GM21723 (cell line): Measurements from ENCODE around the gene CNFN.

ENCODE experiments used
- ATAC-seq: cut with Tn5 transposase; IDR thresholded peaks from one replicate; pipeline ENCODE4 v1.9.1; 2021; ENCODE audit warnings: mild to moderate bottlenecking, moderate library complexity; ENCODE audit not compliant: unreplicated experiment

The CNFN gene

DNA sequence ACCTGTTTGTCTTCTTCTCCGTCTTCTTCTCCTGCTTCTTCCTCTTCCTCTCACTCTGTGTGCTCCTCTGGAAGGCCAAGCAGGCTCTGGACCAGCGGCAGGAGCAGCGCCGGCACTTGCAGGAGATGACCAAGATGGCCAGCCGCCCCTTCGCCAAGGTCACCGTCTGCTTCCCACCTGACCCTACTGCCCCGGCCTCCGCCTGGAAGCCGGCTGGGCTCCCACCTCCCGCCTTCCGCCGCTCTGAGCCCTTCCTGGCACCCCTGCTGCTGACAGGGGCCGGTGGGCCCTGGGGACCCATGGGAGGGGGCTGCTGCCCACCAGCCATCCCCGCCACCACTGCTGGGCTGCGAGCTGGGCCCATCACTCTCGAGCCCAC is 13.9 kb downstream of the CNFN start:
- no peak for ATAC-seq

DNA sequence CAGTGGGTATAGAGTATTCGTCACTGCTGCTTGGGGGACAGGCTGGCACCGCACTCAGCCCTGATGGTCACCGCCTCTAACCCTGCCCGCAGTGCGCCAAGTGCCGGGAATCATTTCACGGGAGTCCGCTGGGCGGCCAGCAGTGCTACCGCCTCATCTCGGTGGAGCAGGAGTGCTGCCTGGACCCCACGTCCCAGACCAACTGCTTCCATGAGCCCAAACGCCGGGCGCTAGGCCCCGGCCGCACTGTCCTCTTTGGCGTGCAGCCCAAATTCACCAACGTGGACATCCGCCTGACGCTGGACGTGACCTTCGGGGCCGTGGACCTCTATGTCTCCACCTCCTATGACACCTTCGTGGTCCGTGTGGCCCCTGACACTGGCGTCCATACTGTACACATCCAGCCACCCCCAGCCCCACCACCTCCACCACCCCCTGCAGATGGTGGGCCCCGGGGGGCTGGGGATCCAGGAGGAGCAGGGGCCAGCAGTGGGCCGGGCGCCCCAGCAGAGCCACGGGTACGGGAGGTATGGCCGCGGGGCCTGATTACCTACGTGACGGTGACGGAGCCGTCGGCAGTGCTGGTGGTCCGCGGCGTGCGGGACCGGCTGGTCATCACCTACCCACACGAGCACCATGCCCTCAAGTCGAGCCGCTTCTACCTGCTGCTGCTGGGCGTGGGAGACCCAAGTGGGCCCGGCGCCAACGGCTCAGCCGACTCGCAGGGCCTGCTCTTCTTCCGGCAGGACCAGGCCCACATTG is 14.5 kb downstream of the CNFN start:
- no peak for ATAC-seq

DNA sequence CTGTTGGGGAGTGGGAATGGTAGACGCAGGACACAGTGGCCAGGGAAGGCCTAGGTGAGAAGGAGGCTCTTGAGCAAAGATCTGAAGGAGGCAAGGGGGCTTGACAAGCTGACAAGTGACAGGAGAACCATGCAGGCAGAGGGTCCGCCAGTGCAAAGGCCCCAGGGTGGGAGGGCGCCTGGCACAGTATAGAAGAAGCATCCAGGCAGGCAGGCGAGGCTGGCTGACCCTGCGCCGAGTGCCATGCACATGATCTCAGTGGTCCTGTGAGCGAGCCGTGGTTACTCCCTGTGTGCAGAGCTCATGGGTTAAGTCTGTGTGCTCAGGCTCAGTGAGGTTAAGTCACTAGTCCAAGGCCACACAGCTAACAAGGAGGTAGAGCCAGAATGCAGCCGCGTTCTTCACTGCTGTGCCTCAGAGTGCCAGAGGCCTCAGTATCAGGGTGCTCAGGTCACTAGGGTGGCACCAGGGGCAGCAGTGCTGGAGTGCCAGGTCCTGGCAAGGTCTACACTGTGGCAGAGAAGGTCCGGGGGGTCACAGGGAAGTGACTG is 15.2 kb downstream of the CNFN start:
- no peak for ATAC-seq

DNA sequence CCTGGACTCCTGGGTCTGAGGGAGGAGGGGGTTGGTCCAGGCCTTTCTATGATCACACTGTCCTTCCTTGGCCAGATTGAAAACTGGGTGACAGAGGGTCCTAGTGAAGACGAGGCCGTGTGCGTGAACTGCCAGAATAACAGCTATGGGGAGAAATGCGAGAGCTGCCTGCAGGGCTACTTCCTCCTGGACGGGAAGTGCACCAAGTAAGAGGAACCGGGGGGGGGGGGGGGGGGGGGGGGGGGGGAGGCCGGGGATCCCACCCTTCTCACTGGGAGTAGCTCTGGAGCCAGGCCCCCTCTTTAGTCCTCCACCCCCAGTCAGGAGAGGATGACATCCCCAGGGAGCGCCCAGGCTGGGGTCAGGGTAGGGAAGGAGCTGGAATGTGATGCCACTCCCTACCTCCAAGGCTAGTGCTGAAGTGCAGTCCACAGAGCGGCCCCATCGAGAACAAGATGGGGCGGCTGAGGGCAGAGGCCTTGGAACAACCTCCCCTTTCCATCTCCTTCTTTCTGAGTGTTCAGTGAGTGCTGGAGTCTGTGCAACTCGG is 19.4 kb downstream of the CNFN start:
- ATAC-seq = no peak

DNA sequence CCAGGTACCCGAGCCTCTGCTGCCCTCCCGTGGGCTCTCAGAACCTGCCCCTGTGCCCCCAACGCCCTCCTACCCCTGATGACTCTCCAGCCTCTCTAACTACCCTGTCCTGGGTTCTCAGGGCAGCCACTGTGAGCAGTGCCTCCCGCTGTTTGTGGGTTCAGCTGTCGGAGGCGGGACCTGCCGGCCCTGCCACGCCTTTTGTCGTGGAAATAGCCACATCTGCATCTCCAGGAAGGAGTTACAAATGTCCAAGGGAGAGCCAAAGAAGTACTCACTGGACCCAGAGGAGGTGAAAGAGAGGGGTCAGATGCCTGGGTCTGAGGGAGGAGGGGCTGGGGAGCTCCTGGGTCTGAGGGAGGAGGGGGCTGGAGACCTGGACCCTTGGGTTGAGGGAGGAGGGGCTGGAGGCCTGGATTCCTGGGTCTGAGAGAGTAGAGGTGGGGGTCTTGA is 20.0 kb downstream of the CNFN start:
- ATAC-seq = no peak

DNA sequence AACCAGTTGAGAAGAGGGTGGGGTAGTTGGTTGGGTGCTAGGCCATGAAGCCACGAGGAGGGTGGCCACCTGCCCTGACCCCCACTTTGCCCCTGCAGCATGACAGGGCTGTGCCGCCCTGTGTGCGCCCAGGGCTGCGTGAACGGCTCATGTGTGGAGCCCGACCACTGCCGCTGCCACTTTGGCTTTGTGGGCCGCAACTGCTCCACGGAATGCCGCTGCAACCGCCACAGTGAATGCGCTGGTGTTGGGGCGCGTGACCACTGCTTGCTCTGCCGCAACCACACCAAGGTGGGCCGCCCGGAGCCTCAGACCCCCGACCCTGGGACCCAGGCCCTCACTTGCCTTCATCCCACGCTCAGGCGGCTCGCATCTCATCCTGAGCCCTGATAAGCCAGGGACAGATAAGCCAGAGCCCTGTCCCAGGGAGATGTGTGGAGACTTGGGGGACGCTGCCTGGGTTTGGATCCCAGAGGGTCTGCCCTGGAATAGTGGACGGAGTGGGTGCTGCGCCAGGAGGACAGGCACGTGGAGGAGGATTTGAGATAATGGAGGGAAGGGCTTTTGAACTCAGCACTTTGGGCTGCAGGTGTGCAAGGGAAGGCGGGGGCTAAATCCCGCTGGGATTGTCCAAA is 20.5 kb downstream of the CNFN start:
- no peak for ATAC-seq

DNA sequence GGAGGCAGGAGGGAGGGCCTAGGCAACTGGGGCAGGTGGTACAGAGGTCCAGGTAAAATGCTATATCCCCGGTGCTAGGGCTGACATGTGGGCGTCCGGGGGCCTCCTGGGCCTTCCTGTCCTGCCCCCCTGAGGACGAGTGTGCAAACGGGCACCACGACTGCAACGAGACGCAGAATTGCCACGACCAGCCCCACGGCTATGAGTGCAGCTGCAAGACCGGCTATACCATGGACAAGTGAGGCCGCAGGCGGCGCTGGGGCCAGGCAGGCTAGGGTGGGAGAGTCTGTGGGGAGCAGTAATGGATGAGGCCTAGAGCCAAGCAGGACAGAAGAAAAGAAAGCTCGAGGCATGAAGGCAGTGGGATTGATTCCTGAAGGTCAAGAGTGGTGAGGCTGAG is 21.3 kb downstream of the CNFN start:
- no peak for ATAC-seq

DNA sequence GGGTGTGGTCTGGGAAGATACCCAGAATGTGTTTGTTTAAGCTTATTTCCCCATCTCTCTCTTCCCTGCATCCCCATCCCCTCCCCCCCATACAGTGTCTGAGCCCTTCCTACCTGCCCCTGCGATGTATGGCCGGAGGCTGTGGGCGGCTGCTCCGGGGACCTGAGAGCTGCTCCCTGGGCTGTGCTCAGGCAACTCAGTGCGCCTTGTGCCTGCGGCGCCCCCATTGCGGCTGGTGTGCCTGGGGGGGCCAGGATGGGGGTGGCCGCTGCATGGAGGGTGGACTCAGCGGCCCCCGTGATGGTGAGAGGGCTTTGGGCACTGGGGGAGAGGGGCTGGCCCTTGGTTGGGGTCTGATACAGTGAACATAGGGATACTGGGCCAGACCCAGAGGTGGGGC is 21.7 kb downstream of the CNFN start:
- ATAC-seq = no peak

DNA sequence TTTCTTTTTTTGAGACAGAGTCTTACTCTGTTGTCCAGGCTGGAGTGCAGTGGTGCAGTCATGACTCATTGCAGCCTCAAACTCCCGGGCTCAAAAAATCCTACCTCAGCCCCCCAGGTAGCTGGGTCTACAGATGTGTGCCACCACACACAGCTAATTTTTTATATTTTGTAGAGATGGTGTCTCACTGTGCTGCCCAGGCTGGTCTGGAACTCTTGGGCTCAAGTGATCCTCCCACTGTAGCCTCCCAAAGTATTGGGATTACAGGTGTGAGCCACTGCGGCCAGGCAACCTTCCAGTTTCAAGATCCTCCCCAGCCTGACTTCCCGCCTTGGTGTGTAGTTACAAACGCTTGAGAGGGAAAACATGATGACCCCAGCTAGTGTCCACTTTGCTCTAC is 22.2 kb downstream of the CNFN start:
- ATAC-seq = no peak

DNA sequence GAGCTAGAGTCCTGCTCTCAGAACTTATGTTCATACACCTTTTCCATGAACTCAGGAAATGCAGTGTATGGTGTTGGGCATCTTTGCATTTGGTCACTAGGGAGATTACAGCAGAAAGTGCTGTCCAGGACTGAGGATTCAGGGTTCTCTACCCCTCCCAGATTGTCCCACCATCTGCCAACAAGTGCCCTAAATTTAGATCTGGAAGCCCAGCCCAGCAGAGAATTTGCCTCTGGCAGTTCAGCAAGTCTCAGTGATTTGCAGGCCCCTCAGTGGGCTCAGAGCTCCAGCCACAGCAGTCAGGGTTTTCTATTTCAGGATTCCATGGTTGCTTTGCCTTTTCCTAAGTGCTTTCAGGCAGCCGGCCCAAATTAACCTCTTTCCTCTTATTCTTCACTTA is 23.4 kb downstream of the CNFN start:
- no peak for ATAC-seq

DNA sequence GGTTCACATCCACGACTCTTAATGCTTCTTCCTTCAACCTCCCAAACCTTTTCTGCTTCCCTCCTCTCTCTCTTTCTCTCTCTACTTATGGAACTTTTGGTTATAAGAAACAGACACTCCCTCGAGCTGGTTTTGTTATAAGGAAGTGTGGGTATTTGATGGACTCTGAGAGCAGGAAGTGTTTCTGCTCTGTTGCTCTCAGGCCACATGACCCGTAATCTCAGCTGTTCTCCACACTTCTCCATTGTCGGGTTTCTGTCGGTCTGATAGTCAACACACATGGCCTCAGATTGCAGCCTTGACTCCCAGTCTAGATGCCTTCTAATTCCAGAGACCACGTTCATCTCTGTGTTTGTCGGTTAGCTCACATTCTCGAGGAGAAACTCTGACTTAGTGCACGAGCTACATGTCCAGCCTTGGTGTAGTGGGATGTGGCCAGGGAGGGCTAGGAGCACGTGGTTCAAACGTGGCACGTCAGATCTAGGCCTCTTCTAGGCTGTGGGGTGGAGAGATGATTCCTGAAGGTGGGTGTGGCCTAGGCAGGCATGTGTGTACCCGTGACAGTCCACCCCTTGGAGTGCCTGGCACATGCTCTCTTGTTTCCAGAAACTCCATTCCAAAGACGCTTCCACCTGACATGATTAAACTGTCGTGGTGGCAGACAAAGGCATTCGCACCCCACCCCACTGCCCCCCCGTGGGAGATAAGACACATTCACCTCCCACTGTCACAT is 26.3 kb downstream of the CNFN start:
- no peak for ATAC-seq

DNA sequence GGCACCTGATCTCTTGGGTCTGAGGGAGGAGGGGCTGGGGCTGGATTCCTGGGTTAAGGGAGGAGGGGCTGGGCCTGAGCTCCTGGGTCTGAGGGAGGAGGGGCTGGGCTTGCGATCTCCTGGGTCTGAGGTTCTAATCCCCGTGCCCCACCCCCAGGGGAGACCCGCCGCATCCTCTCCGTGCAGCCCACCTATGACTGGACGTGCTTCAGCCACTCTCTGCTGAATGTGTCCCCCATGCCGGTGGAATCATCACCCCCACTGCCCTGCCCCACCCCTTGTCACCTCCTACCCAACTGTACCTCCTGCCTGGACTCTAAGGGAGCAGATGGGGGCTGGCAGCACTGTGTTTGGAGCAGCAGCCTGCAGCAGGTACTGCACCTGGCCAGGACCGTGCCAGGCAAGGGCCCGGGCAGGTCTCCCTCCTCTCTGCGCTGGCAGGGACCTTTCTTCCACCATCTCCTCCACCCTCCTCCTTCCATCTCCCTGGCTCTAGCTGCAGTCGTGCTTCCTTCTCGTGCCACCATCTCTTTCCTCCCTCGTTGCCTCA is 27.1 kb downstream of the CNFN start:
- ATAC-seq = no peak

DNA sequence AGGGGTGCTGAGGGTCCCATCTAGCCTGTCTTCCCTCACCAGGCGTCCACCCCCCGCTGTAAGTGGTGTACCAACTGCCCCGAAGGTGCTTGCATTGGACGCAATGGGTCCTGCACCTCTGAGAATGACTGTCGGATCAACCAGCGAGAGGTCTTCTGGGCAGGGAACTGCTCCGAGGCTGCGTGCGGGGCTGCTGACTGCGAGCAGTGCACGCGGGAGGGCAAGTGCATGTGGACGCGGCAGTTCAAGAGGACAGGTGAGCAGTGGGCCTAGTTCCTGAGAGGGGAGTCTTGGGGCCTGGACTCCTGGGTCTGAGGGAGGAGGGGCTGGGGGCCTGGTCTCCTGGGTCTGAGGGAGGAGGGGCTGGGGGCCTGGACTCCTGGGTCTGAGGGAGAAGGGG is 27.8 kb downstream of the CNFN start:
- ATAC-seq = no peak

DNA sequence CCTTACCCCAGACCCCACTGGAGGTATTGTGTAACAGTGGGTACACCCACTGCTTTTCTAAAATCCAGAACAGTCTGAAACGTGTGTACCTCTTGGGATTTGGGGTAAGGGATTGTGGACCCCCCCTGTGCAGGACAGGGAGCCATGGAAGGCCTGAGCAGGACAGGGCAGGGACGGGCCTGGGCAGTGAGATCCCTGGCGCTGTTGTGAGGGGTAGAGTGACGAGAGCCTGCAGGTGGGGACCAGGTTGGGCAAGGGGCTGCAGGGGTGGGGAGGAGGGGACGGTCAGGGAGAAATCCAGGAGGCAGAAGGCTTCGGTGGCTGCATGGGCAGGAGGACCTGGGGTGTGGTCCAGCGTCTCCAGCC is 28.6 kb downstream of the CNFN start:
- ATAC-seq = no peak

DNA sequence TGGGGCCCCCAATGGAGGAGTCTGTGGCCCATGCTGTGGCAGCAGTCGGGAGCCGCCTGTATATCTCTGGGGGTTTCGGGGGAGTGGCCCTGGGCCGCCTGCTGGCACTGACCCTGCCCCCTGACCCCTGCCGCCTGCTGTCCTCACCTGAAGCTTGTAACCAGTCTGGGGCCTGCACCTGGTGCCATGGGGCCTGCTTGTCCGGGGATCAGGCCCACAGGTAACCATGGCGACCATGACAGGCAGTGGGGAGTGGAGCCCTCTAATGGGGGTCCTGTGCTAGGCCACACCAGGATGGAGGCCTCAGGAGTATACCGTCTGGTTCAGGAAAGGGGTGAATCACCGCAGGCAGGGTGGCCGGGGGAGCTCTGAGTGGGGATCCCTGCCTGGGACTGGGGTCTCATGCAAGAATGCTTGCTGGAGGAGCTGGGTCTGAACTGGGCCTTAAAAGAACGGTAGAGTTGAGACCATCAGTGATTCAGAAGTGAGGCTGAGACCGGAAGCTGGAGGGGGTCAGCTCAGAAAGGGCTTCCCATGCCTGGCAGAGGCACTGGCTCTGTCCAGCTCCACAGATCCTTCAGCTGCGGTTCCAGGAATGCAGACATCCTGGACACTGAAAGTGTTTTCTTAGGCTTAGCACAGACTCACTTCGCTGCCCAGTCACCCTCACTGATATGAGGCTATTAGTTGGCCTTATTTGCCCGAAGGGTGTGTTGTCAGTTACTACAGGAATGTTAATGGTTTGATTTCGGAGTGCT is 29.1 kb downstream of the CNFN start:
- ATAC-seq = no peak

DNA sequence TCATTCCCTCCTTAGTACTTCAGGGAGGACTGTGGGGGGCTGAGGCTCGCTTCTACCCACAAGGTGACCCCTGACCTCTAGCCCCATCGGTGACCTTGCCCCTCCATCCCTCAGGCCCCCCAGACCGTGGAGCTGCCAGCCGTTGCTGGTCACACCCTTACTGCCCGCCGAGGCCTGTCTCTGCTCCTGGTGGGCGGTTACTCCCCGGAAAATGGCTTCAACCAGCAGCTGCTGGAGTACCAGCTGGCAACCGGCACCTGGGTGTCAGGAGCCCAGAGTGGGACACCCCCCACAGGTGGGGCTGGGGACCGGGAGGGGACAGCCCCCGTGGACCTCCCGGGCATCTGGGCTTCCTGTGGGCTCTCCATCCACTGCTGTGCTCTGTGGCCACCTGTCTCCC is 32.8 kb downstream of the CNFN start:
- ATAC-seq = no peak

DNA sequence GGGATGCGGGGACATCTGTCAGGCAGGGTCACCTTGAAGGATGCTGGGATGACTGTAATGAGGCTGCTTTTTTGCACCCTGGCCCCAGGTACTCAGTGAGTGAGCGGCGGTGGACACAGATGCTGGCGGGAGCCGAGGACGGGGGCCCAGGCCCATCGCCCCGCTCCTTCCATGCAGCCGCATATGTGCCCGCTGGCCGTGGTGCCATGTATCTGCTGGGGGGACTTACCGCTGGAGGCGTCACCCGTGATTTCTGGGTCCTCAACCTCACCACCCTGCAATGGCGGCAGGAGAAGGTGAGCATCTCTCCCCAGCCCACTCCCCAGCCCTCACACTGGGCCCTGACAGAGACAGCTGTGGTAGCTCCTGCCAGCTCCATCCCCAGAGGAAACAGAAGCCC is 33.4 kb downstream of the CNFN start:
- no peak for ATAC-seq

DNA sequence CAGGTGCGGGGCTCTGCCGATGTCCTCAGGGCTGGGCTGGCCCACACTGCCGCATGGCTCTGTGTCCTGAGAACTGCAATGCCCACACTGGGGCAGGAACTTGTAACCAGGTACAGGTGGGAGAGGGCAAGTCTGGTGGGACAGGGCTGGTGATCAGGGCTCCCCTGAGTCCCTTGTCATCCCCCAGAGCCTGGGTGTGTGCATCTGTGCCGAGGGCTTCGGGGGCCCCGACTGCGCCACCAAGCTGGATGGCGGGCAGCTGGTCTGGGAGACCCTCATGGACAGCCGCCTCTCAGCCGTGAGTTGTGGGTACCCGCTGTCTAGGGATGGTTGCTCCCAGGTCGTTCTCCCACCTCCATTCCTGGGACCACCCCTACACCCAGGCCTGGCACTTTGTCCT is 34.2 kb downstream of the CNFN start:
- no peak for ATAC-seq

DNA sequence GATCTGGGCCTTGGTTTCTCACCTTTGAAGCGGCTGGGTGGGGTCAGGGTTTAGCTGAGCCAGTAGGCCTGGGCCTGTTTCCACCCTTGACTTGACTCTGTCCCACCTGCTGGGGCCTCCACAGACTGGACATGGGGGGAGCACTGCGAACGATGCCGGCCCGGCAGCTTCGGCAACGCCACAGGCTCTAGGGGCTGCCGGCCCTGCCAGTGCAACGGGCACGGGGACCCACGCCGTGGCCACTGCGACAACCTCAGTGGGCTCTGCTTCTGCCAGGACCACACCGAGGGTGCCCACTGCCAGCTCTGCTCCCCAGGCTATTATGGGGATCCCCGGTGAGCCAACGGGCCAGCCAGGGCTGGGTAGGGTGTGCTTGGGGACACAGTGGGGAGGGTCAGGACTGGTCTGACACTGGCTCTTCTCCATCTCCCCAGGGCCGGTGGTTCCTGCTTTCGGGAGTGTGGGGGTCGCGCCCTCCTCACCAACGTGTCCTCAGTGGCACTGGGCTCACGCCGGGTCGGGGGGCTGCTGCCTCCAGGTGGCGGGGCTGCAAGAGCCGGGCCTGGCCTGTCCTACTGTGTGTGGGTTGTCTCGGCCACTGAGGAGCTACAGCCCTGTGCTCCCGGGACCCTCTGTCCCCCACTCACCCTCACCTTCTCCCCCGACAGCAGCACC is 36.6 kb downstream of the CNFN start:
- ATAC-seq = no peak
